GM19239 (cell line): ENCODE measurements around the gene GPR39.

ENCODE experiments used
- DNase-seq: peaks from one replicate; pipeline ENCODE4 v3.0.0; 2011; ENCODE audit warnings: low spot score; ENCODE audit not compliant: insufficient read length
- FAIRE-seq: peaks from 2 replicates; lab custom pipeline; 2011; peaks lifted over from hg19 to GRCh38; lab: Jason Lieb, UNC

GPR39 gene

GRCh38 chr2:132691556-132691955, 275.0 kb downstream of the GPR39 start:
- DNase-seq = no peak
- no peak for FAIRE-seq

- DNase-seq = no peak
- FAIRE-seq = no peak
Measured at GRCh38 chr2:132692816-132693215, 276.2 kb downstream of the GPR39 start.
